Breast epithelium (tissue), 3 donors: ENCODE measurements around the gene BRIP1.
"Not testable (repeated sequence)": the region's sequence is repeated elsewhere in the genome, so short reads cannot be mapped to it uniquely, and the experiment has no call there.

Source experiments
- POLR2A ChIP-seq: fragments of 450-650 bp; IDR thresholded peaks from one replicate; pipeline ENCODE4 v1.6.1; 2016; ENCODE audit warnings: antibody characterized with exemption, mild to moderate bottlenecking, moderate library complexity
- POLR2AphosphoS5 ChIP-seq, 3 donors: sonication (generic); formaldehyde crosslinking; IDR thresholded peaks; one replicate each; pipeline ENCODE4 v1.6.1; 2017; ENCODE audit warnings: antibody characterized with exemption in 3 of 3
- TF ChIP-seq, protein P1 (sequence below), 3 donors: fragments of 450-650 bp; IDR thresholded peaks; one replicate each; pipeline ENCODE4 v1.5.1; 2016 to 2017; ENCODE audit warnings: antibody characterized with exemption in 3 of 3, mild to moderate bottlenecking in 3 of 3, moderate library complexity in 3 of 3

DNA sequence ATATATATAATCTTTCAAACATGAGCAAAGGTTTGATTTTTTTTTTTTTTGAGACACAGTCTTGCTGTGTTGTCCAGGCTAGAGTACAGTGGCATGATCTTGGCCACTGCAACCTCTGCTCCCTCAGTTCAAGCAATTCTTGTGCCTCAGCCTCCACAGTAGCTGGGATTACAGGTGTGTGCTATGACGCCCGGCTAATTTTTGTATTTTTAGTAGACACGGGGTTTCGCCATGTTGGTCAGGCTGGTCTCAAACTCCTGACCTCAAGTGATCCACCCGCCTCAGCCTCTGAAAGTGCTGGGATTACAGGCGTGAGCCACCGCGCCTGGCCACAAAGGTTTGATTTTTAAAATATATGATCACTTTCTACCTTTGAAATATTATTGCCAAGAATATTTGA is 135.5 kb downstream of the BRIP1 start:
- not testable (repeated sequence) for TF ChIP-seq POLR2A; POLR2AphosphoS5 (IDR thresholded peaks at IDR 0.05)
- TF ChIP-seq, protein P1, sequence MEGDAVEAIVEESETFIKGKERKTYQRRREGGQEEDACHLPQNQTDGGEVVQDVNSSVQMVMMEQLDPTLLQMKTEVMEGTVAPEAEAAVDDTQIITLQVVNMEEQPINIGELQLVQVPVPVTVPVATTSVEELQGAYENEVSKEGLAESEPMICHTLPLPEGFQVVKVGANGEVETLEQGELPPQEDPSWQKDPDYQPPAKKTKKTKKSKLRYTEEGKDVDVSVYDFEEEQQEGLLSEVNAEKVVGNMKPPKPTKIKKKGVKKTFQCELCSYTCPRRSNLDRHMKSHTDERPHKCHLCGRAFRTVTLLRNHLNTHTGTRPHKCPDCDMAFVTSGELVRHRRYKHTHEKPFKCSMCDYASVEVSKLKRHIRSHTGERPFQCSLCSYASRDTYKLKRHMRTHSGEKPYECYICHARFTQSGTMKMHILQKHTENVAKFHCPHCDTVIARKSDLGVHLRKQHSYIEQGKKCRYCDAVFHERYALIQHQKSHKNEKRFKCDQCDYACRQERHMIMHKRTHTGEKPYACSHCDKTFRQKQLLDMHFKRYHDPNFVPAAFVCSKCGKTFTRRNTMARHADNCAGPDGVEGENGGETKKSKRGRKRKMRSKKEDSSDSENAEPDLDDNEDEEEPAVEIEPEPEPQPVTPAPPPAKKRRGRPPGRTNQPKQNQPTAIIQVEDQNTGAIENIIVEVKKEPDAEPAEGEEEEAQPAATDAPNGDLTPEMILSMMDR (IDR thresholded peaks at IDR 0.05), result not testable (repeated sequence)
